Stimulated activated CD4-positive, alpha-beta T cell treated with anti-CD3 and anti-CD28 coated beads, Interleukin-12 subunit alpha, Interleukin-12 subunit beta, amount 100 ng/mL, for 4 hours (primary cell): Measurements from ENCODE around the gene DCPS.

ENCODE experiments used
- DNase-seq: peaks from one replicate; pipeline ENCODE4 v3.0.0-alpha.2; 2020

The DCPS gene

GRCh38 chr11:126328938-126329643 is 25.2 kb downstream of the DCPS start:
- no peak for DNase-seq

DNA sequence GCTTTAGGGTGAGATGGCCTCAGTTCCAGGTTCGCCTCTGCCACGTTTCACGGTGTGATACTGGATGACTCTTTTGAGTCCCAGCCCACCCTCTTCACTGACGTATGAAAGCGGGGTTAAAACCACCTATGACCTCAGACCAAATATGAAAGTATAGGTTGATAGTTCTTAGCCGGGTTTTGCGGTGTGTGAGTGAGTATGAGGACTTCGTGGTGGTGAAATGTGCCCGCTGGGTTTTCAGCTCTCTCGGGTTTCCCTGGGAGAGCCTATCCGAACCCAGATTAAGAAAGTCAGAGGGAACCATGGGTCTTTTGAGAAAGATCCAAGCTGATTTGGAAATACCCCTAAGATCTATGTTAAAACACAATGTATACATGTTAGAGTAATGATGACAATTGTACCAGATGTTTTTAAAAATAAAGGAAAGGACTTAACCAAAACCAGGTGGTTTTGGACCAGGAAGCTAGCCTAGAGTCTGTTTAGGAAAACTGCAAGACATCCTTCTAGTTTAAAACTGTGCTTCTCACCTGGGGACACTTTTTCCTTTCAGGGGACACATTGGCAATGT is 25.9 kb downstream of the DCPS start:
- DNase-seq = no peak

- DNase-seq = no peak
These were observed 27.4 kb downstream of the DCPS start for GRCh38 chr11:126331286-126331685.

GRCh38 chr11:126332221-126332711 is 28.4 kb downstream of the DCPS start:
- no peak for DNase-seq

- no peak for DNase-seq
These were observed 29.3 kb downstream of the DCPS start for GRCh38 chr11:126333142-126333541.

DNA sequence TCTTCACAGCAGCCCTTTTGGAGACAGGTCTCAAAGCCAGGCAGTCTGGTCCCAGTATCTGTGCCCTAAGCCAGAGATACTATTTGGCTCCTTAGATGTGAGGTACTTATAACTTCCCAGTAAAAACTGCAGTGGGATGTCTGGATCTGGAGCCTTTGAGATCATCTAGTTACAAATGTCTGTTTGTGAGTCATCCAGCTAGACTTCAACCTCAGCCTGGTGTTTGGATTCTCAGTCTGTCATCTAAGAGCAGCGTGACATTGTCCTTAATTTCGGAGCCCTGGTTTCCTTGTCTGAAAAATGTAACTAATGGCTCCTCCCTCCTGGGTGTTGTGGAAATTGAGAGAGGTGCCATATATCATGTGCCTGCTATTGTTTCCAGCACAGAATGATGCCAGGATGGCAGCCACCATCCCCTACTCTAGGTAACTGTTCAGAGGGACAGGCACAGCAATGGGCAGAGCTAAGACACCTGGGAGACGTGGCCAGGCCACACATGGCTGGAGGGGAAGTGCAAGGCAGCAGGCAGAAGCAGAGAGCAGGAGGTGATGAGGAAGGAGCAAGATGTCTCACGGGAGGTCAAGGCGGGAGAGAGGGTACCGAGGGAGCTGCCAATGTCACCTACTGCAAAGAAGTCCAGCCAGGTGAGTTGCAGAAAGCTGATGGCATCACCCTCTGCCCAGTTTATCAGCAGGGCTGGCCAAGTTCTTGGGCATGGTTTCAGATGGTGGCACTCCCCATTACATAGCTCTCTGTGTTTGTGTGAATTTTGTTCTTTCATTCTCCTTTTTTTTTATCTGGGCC is 31.0 kb downstream of the DCPS start:
- DNase-seq = no peak

DNA sequence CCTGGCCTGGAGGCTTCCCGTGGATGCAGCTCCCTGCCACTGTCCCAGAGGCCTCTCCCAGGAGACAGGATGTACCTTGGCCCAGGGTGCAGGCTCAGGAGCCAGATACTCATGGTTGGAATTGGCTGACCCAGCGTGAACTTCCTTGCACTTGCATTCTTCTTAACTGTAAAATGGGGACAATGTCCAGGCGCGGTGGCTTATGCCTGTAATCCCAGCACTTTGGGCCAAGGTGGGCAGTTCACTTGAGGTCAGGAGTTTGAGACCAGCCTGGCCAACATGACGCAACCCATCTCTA is 31.6 kb downstream of the DCPS start:
- no peak for DNase-seq

GRCh38 chr11:126336138-126336541 is 32.3 kb downstream of the DCPS start:
- no peak for DNase-seq

GRCh38 chr11:126336671-126337101 is 32.8 kb downstream of the DCPS start:
- no peak for DNase-seq

GRCh38 chr11:126337126-126337473 is 33.2 kb downstream of the DCPS start:
- no peak for DNase-seq

- DNase-seq = no peak
These were observed 33.8 kb downstream of the DCPS start for GRCh38 chr11:126337474-126338241.

DNA sequence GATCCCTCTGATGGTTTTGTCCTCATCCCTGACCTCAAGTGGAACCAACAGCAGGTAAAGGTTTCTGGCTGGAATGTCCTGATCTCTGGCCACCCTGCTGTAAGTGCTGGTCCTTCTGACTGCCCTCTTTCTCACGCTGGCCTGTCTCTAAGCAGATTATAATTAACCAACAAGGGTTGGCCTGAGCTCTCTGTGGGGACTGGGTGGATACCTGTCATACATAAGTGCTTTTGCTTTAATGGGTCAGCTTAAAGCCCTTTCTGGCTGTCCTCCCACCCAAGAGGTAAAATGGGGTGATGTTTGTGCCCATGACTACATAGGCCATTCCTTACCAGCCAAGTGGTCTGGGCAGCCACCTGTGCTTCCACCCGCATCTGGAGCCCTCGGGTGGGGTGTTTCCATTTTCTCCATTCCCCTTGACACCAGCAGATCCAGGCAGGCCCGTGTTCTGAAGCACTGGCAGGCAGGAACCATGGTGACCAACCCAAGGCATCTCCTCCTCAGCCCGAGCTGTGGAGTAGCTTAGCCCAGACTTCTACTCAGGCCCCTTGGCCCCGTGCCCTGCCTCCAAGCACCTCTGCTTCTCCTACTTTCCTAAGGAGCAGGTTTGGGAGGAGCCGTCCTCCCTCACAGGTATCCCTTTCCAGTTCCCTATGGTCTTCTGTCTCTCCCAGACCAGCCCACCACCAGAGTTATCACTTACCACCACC is 34.6 kb downstream of the DCPS start:
- no peak for DNase-seq

DNA sequence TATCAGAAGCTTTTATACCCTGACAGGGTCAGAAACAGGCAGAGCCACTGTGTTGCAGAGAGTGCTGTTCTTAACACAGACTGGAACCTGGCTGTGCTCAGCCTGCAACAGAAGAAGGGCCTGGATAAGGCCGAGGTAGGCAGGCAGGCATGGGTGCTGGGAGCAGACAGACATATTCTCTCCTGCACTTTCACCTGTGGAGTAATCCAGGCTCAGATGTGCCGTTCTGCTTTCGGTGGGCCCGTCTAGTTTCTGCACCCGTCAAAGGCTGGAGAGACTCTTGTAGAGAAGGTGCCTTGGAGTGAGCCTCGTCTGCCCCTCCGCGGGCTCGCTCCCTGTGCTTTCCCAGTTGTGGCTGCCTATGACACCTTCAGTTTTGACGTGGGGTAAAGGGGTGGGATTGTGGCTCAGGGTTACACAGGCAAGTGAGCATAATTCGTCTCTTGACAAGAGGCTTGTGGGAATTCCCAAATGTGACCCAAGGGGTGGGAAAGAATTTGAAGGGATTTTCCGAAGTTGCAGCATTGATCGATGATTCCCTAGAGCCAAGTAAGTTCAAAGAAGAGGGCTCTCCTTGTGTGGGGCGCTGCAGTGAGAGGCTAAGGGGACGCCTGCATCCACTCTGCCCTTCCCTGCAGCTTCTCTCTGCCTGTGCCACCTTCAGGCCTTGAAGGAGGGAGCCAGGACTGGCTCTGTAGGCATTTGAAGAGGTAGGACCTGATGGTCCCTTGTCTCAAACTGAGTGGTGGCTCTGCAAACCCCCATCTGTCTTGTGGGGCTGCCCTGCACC is 35.4 kb downstream of the DCPS start:
- DNase-seq = no peak

DNA sequence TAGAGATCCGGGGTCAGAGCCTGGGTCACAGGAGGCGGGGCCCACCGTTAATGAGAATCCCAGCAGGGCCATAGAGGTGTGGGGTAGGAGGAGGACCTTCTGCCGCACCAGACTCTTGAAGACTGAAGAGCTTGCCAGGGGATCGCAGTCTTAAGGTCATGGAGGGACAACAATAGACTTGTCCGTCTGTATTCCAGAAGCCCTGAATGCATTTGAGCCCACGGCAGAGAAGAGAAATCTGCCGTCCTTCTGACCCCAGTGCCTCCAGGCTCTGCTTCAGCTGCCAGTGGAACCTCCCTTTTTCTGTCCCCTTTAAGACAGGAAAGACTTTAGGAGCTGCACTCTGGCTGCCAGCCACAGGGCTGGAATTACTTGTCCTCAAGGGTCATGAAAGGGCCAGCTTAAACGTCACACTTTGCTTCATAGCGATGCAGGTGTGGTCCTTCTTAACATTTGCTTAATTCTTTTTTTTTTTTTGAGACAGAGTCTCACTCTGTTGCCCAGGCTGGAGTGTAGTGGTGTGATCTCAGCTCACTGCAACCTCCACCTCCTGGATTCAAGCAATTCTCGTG is 36.1 kb downstream of the DCPS start:
- DNase-seq = no peak

DNA sequence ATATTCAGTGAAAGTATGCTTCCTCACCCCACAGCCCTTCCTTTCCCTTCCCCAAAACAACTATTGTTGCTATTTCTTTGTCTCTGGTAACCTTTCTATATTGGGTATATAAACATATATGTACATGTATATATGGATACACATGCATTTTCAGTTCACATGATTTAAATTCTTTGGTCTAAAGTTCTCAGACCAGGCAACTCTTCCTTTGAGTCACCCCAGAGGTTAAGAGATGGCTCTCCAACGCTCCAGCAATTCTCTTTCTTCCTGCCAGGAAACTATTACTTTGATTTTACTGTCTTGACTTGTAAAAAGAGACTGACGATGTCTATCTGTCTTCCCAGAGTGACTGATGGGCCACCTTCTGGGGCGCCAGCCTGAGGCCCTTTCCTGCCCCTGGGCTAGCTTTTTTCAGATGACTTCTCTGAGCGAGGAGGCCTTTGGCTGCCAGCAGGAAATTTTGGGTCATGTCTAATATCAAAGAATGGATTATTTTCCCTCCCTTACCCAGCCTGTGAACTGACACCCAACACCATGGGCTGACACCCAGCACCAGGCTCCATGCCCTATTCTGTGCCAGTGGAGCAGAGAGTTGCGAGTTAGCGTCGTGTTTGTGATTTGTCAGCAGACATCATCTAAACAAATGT is 37.2 kb downstream of the DCPS start:
- DNase-seq = no peak

DNA sequence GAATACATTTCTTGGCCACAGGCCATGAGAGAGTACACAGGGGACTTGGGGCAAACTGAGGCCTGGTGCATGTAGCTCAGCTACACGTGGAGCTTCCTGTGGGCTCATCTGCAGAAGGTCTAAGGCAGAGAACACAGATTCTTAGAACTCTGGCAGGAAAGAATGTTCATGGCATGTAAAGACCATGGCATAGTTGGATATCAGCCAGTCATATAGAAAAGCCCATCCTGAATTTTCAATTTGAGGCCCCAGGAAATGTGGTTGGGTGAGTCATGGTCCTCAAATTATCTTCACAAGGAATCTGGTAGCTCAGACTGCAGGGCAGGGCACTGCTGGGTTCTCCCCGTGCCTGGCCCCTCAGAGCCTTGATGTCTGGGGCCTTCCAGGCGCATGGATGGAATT is 37.9 kb downstream of the DCPS start:
- DNase-seq = no peak

DNA sequence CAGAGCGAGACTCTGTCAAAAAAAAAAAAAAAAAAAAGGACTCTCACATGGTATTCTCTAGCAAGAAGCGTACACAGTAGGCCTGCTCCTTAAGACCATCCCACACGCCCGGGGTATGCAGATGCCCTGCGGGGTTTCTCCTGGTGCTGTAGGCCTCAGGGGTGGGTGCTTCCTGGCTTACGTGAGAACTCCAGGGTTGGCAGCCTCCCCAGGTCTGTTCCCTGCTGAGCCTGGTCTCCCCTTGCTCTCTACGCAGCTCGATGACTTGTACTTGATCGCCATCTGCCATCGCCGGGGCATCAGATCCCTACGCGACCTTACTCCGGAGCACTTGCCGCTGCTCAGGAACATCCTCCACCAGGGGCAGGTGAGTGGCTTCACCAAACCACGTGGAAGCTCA is 39.2 kb downstream of the DCPS start:
- DNase-seq = no peak

- no peak for DNase-seq
These were observed 40.6 kb downstream of the DCPS start for GRCh38 chr11:126344141-126345080.

GRCh38 chr11:126345283-126345682 is 41.4 kb downstream of the DCPS start:
- DNase-seq = no peak
